ENCODE measurements around the gene KCNAB2.

DNA sequence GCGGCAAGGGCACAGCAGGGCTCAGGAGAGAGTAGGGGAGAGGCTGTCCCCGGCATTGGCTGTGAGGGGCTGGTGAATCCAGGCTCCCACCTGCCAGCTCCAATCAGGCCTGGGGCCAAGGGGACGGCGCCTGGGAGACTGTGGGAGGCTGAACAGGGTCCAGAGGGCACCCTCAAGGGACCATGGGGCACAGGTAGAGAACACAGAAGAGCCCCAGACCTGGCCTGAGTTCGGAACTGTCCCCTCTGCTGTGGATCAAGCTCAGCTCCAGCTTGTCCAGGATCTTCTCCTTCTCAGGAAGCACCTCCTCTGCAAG is 67.0 kb downstream of the KCNAB2 start:
- TF ChIP-seq CTCF (IDR thresholded peaks at IDR 0.05; ENCODE audit: low read length): no peak
- TF ChIP-seq EZH2 (optimal IDR thresholded peaks at IDR 0.05; ENCODE audit: low read depth, low read length): no peak

Measured in MM.1S (cell line).